GM11168 (cell line): ENCODE results near the gene H3-3A.

Experiments used
- in situ Hi-C: fragments of 300-500 bp; cut with MboI; formaldehyde crosslinking; loops from one replicate; pipeline ENCODE4 v1.12.0; 2022; ENCODE audit warnings: low sequenced_read_pairs; ENCODE audit not compliant: unreplicated experiment

The H3-3A gene

DNA sequence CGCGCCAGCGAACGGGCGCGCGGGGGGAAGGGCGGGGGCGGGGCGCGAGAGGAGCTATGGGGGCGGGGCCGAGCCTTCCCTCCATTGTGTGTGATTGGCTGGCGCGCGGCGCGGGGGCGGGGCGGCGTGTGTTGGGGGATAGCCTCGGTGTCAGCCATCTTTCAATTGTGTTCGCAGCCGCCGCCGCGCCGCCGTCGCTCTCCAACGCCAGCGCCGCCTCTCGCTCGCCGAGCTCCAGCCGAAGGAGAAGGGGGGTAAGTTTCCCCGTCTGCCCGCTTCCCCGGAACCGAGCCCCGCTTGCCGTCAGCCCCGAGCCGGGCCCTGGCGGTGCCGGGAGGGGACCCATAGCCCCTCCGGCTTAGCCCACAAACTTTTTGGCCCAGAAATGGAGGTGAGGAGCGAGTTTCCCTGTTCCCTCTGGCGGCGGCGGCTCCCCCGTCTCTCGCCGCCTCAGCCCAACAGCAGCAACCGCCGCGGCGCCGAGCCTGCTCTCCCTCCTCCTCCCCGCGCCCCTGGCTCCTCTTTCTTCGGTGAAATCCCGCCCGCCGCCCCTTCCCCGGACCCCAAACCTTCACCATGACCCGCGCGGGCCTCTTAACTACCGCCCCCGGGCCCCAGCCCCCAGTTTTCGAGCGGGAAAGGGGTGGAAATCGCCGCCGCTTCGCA lies at the start of gene H3-3A:
H3-3A (plus strand) TSS at position 159 of the 666 bp plus-strand sequence. CDS start 1,636 bp downstream, outside the sequence.
- in situ Hi-C loops: no loop called here

DNA sequence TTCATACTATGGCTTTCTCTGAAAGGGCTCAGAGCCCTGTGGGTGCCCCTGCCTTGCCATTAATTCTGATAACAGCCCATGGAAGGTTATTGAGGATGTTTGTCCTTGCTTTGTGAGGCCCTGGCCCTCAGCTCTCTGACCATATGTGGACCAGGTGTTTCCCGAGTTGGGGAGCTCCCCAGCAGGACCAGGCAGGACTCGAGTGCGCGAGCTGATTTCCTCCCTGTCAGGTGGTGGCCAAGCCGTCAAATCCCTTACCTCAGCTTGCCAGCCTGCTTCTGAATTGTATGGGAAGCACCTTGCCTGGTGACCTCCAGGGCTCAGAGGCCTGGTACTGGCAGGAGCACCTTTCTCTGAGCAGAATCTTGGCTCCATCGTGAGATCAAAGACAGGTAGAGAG lies 45.4 kb upstream of the H3-3A start:
- in situ Hi-C loops: no loop called here

- in situ Hi-C loops: no loop called here
Measured at GRCh38 chr1:226019572-226019971, 42.9 kb upstream of the H3-3A start.

GRCh38 chr1:226021401-226021800 lies 41.1 kb upstream of the H3-3A start:
- in situ Hi-C loops: no loop called here

DNA sequence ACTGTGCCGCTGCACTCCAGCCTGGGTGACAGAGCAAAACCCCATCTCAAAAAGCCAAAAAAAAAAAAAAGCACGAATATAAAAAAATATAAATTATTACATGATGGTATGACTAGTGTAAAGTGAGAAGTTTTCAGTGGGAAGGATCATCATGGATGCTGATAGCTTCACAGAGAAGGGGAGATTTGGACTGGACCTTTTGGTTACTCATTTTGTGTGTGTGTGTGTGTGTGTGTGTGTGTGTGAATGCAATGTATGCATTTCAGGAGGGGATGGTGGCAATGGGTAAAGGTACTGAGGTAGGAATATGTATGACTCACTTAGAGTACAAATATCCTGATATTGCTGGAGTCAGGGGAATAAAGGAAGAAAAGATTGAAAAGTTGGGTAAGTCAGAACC lies 40.7 kb upstream of the H3-3A start:
- in situ Hi-C loops: no loop called here

DNA sequence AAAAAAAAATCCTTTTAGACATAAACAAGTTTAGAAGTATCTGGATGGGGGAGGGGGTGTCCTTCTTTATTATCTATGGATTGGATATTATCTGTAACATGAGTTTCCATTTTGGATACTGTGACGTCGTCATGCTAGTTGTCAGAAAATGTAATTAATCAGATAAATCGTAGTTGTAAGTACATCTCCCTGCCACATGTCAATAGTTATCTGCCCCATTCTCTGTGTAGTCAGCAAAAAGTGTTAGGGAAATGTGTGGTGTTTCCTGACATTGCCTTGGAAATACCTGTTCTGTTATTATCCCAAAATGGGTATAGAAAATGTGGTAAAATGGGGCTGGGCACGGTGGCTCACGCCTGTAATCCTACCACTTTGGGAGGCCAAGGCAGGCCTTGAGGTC lies 38.8 kb upstream of the H3-3A start:
- in situ Hi-C loops: no loop called here

DNA sequence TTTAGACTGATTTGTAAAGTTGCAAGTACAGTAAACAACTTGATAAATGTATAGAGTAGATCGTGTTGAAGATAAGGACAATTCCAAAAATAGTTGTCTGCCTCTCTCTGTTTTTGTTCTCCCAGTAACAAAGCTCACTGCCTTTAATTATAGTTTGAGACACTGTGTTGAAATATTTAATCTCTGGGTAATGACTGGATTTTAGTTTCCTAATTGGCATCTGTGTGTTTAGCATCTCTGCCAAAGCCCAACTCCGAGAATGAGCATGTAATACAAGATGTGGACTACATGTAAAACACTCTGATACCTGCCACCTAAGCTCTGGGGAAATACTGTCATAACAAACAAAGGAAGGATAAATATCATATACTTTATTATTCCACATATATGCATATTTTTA lies 35.7 kb upstream of the H3-3A start:
- in situ Hi-C loops: no loop called here

- in situ Hi-C loops: no loop called here
Measured at GRCh38 chr1:226027538-226028217, 34.8 kb upstream of the H3-3A start.

DNA sequence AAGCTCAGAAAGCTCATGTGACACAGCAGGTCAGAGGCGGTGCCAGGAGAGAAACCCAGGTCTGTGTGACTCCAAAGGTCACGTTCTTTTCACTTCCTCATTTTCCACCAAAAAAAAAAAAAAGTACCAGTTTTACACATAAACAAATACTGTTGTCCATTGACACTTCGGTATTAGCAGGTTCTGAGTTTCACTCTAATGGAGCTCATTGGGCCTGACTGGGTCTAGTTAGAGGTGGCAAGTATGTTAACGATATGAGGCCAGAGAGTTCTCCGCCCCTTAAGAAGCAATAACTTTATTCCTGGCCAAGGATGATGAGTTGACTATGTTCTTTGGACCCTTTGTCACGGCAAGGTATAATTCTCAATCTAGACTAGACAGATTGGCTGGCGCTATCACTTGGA lies 33.4 kb upstream of the H3-3A start:
- in situ Hi-C loops: no loop called here

DNA sequence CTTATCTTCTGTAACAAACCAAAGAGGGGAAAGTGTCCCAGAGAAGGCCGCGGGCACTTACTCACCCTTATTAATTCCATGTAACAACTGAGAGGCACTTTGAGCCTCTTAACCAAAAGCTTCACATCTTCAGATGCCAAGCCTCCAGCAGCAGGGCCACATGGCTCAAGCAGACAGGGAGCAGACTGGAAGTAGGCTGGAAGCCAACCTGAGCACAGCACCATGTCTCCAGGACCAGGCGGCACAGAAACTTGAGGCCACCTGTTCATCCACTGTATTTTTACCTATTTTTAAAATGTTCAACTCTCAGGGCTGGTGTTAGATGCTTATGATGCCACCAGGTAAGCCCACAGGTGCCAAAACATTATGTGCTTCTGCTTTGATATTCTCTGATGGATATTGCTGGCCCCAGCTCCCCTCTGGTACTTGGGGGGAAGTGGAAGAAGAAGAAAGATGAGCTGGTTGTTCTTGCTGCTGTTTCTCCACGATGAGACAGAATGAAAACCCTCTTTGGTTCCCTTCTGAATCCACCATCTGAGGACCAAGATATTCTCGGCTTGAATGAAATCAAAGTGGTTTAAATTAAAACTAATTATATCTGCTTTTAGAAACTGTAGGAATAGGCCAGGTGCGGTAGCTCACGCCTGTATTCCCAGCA lies 32.8 kb upstream of the H3-3A start:
- in situ Hi-C loops: no loop called here

- in situ Hi-C loops: no loop called here
Measured at GRCh38 chr1:226033582-226033981, 28.9 kb upstream of the H3-3A start.

DNA sequence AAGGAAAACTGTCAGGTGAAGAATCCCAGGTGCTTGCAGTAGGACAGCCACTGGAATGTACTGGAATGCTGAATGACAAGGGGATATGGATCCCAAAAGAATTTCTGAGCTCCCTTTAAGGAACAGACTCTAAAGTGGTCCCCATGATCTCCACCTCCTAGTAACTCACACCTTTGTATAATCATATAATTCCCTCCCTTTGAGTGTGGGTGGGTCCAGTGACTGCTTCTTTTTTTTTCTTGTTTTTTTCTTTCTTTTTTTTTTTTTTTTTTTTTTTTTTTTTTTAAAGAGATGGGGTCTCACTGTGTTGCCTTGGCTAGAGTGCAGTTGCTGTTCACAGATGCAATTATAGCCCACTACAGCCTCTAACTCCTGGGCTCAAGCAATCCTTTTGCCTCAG lies 28.5 kb upstream of the H3-3A start:
- in situ Hi-C loops: no loop called here

- in situ Hi-C loops: no loop called here
Measured at GRCh38 chr1:226034482-226034881, 28.0 kb upstream of the H3-3A start.

DNA sequence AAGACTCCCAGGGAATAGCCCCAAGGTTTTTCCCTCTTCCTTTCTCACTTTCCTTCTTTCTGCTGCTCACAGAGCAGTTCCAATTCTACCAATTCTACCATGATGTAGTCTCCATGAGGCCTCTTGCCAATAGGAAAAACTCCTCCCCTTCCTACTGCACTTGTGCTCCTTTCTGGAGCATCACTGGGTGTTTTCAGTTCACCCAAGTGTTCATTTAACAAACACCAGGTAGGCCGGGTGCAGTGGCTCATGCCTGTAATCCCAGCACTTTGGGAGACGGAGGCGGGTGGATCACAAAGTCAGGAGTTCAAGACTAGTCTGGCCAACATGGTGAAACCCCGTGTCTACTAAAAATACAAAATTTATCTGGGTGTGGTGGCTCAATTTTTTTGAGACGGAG lies 26.6 kb upstream of the H3-3A start:
- in situ Hi-C loops: no loop called here

GRCh38 chr1:226038661-226039060 lies 23.9 kb upstream of the H3-3A start:
- in situ Hi-C loops: no loop called here

- in situ Hi-C loops: no loop called here
Measured at GRCh38 chr1:226041419-226041818, 21.1 kb upstream of the H3-3A start.

- in situ Hi-C loops: no loop called here
Measured at GRCh38 chr1:226044514-226045101, 17.9 kb upstream of the H3-3A start.

DNA sequence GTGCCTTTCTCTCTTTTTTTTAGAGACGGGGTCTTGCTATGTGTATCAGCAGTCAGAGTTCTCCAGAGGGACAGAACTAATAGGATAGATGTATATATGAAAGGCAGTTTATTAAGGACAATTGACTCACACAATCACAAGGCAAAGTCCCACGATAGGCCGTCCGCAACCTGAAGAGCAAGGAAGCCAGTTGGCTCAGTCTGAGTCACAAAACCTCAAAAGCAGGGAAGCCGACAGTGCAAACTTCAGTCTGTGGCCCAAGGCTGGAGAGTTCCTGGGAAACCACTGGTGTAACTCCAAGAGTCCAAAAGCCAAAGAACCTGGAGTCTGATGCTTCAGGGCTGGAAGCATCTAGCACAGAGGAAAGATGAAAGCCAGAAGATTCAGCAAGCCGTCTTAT lies 16.3 kb upstream of the H3-3A start:
- in situ Hi-C loops: no loop called here

DNA sequence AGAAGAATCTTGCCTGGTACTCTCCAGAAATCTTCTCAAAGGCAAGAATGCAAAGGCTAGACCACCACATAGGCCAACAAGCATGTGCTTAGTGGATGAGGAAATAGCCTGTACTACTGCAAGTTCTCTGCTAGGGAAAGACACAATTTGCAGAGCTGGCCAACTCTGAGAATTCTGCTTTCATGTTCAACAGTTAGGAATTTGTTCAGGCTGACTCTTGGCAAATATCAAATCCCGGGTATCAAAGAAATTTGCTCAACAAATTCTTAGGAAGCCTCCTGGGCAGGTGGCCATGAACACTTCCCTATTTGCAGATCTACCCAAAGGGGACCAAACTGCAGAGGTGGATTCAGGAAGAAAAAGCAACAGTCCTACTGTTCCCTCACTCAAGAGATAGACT lies 15.0 kb upstream of the H3-3A start:
- in situ Hi-C loops: no loop called here

DNA sequence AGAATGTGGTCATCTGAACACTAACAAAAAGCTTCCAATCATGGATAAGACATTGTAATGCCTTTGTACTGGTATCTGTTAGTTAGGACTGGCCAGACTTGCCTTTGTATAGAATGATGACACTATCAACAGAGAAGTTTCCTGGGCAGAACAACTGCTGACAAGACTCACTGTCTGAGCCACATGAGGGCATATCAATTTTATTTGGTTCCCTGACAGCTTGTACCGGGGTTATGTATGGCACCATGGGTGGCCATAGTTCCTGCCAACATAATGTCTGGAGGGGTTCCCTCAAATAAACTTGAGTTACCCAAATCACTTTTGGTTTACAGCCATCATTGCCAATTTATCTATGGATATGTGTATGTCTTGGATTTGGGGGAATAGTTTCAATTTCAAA lies 13.6 kb upstream of the H3-3A start:
- in situ Hi-C loops: no loop called here

- in situ Hi-C loops: no loop called here
Measured at GRCh38 chr1:226050133-226050532, 12.4 kb upstream of the H3-3A start.
